Tibial nerve (tissue), 3 donors: ENCODE measurements around the gene ASTN1.

Experiments
- CTCF ChIP-seq, 5 experiments: fragments of 200-600 bp in 3 of 5; fragments of 450-650 bp in 2 of 5; sonication (generic) in 3 of 5; IDR thresholded peaks; one replicate each; pipeline ENCODE4 v1.5.1; 2016 to 2019; ENCODE audit warnings: antibody characterized with exemption in 5 of 5, mild to moderate bottlenecking in 3 of 5, moderate library complexity in 2 of 5
- POLR2A ChIP-seq, 2 donors: fragments of 450-650 bp; IDR thresholded peaks; one replicate each; pipeline ENCODE4 v1.6.1; 2017; ENCODE audit warnings: antibody characterized with exemption in 2 of 2, mild to moderate bottlenecking in 2 of 2, moderate library complexity in 2 of 2

GRCh38 chr1:177172866-177173265 is 8.4 kb upstream of the ASTN1 start:
- no peak for TF ChIP-seq POLR2A (IDR thresholded peaks at IDR 0.05)
- TF ChIP-seq CTCF (IDR thresholded peaks at IDR 0.05): no peak
